ENCODE results near the gene RAB14. TPM values are rescaled to one million over a fixed set of nuclear protein-coding genes. Genes with fewer than 3 reads are reported as not detected.

Gene RAB14
- total and polyA plus RNA-seq, 2 experiments from 2014 or later: 22.8 to 31.0 TPM

DNA sequence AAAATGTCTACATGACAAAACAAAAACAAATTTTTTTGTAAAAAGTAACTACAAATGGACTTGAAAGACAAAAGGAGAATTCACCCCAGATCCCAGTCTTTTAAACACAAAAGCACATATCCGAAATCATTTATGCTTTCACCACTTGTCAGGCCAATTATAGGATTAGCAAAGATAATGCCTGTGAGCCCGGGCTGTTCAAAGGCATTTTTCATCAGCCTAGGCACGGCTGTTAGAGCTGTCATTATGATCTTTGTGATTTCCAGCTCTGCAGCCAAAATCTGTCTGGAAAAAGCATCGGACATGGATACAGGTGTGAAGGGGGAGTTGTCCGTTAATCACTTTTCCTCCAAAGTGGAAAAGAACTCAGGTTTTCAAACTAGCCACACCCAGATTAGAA is 23.6 kb upstream of the RAB14 start (continued):
- TF ChIP-seq, protein P1, sequence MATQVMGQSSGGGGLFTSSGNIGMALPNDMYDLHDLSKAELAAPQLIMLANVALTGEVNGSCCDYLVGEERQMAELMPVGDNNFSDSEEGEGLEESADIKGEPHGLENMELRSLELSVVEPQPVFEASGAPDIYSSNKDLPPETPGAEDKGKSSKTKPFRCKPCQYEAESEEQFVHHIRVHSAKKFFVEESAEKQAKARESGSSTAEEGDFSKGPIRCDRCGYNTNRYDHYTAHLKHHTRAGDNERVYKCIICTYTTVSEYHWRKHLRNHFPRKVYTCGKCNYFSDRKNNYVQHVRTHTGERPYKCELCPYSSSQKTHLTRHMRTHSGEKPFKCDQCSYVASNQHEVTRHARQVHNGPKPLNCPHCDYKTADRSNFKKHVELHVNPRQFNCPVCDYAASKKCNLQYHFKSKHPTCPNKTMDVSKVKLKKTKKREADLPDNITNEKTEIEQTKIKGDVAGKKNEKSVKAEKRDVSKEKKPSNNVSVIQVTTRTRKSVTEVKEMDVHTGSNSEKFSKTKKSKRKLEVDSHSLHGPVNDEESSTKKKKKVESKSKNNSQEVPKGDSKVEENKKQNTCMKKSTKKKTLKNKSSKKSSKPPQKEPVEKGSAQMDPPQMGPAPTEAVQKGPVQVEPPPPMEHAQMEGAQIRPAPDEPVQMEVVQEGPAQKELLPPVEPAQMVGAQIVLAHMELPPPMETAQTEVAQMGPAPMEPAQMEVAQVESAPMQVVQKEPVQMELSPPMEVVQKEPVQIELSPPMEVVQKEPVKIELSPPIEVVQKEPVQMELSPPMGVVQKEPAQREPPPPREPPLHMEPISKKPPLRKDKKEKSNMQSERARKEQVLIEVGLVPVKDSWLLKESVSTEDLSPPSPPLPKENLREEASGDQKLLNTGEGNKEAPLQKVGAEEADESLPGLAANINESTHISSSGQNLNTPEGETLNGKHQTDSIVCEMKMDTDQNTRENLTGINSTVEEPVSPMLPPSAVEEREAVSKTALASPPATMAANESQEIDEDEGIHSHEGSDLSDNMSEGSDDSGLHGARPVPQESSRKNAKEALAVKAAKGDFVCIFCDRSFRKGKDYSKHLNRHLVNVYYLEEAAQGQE (IDR thresholded peaks at IDR 0.05; ENCODE audit: unreplicated experiment): no peak
- TF ChIP-seq EZH2phosphoT487 (IDR thresholded peaks at IDR 0.05; ENCODE audit: unreplicated experiment) (no peak), STAT1 (IDR thresholded peaks at IDR 0.05; ENCODE audit: unreplicated experiment) (no peak)

GRCh38 chr9:121222524-121223171 is 21.0 kb upstream of the RAB14 start:
- H3K36me3 ChIP-seq (ENCODE audit: insufficient read depth): no peaks in the 10 kb centered on the region
- ATAC-seq: no peak
- Mint-ChIP-seq H3K4me3 (no peak overlapping the region), H3K27ac (no peak overlapping the region; the same call in 1 of the 2 replicates), H3K4me1 (peaks cover 33% of the 10 kb centered on the region), H3K27me3 (ENCODE audit: insufficient read depth, low read depth, poor library complexity) (peaks cover 11% of the 10 kb centered on the region), H3K9me3 (no peaks in the 10 kb centered on the region; the same call in 2 of the 3 replicates), H3K36me3 (ENCODE audit: low read depth) (peaks cover 3% of the 10 kb centered on the region; the same call in 1 of the 3 replicates)
- H3K9me2 ChIP-seq (ENCODE audit: insufficient read depth): no peaks in the 10 kb centered on the region
- H3K79me2 ChIP-seq (replicated peaks; ENCODE audit: insufficient read depth): no peaks in the 10 kb centered on the region
- TF ChIP-seq NANOG (IDR thresholded peaks at IDR 0.05; ENCODE audit: borderline replicate concordance) (no peak), CREB1 (CRISPR knock-in tag; IDR thresholded peaks at IDR 0.05; ENCODE audit: low read depth) (no peak), ZNF114 (CRISPR knock-in tag; IDR thresholded peaks at IDR 0.05) (no peak), EZH2phosphoT487 (IDR thresholded peaks at IDR 0.05; ENCODE audit: unreplicated experiment) (no peak)
- TF ChIP-seq, protein P2, sequence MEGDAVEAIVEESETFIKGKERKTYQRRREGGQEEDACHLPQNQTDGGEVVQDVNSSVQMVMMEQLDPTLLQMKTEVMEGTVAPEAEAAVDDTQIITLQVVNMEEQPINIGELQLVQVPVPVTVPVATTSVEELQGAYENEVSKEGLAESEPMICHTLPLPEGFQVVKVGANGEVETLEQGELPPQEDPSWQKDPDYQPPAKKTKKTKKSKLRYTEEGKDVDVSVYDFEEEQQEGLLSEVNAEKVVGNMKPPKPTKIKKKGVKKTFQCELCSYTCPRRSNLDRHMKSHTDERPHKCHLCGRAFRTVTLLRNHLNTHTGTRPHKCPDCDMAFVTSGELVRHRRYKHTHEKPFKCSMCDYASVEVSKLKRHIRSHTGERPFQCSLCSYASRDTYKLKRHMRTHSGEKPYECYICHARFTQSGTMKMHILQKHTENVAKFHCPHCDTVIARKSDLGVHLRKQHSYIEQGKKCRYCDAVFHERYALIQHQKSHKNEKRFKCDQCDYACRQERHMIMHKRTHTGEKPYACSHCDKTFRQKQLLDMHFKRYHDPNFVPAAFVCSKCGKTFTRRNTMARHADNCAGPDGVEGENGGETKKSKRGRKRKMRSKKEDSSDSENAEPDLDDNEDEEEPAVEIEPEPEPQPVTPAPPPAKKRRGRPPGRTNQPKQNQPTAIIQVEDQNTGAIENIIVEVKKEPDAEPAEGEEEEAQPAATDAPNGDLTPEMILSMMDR (conservative IDR thresholded peaks at IDR 0.05; ENCODE audit: low read depth in 2 of 2): peak; percentile 72 to 87
- H3F3A ChIP-seq (replicated peaks; ENCODE audit: low read depth): no peaks in the 10 kb centered on the region; the same call in 1 of the 2 replicates
- peaks cover 33% of the 10 kb centered on the region for H3K4me1 ChIP-seq (ENCODE audit: insufficient read depth)
- H2AFZ ChIP-seq: no peak overlapping the region
- no peaks in the 10 kb centered on the region for H3K27me3 ChIP-seq (ENCODE audit: insufficient read depth)
- no peaks in the 10 kb centered on the region for H4K20me1 ChIP-seq (replicated peaks; ENCODE audit: insufficient read depth)
- H3K4me3 ChIP-seq: no peak overlapping the region
- DNase-seq (ENCODE audit: low spot score): peak; percentile 59
- no peak overlapping the region for H3K27ac ChIP-seq (ENCODE audit: low read depth)
- no peak overlapping the region for H3K4me2 ChIP-seq
